Activated T-cell treated with anti-CD3 and anti-CD28 coated beads, Interleukin-2, amount 50 U/mL, for 4 hours (primary cell): Measurements from ENCODE around the gene NCKAP5. TPM values are rescaled to one million over a fixed set of nuclear protein-coding genes. Genes with fewer than 3 reads are reported as not detected.

ENCODE experiments used
- ATAC-seq, 2 donors: fragments of 200-7000 bp; cut with Tn5 transposase; one replicate each; pipeline ENCODE4 v1.10.0; 2021
- DNase-seq: peaks from one replicate; pipeline ENCODE4 v3.0.0-alpha.2; 2020
- H3K27me3 Mint-ChIP-seq: one replicate; pipeline ENCODE4 v1.8.0; 2021; ENCODE audit warnings: low read depth, mixed read lengths
- H3K36me3 Mint-ChIP-seq: one replicate; pipeline ENCODE4 v1.8.0; 2022; ENCODE audit warnings: mixed read lengths; ENCODE audit not compliant: insufficient read depth
- H3K4me1 Mint-ChIP-seq: one replicate; pipeline ENCODE4 v1.8.0; 2021; ENCODE audit warnings: low read depth, mixed read lengths
- H3K4me3 Mint-ChIP-seq: one replicate; pipeline ENCODE4 v1.8.0; 2021; ENCODE audit warnings: mild to moderate bottlenecking, moderate library complexity, mixed read lengths
- H3K9me3 Mint-ChIP-seq: one replicate; pipeline ENCODE4 v1.8.0; 2021; ENCODE audit warnings: mixed read lengths
- total RNA-seq, 3 donors: library from RNA; stranded (reverse); gene quantifications; one replicate each; pipeline ENCODE4 v1.2.1, GENCODE V29; 2021

The NCKAP5 gene
- total RNA-seq, 3 donors from 2014 or later, result 0.03 TPM; not detected in 2

- DNase-seq, result no peak
- no peak overlapping the region for H3K4me3 Mint-ChIP-seq
- H3K9me3 Mint-ChIP-seq, result peaks cover 5% of the 10 kb centered on the region
- H3K4me1 Mint-ChIP-seq, result no peaks in the 10 kb centered on the region
- H3K36me3 Mint-ChIP-seq, result no peaks in the 10 kb centered on the region
- no peak for ATAC-seq
- H3K27me3 Mint-ChIP-seq, result no peaks in the 10 kb centered on the region
Observed at GRCh38 chr2:133072837-133073694, 495.2 kb downstream of the NCKAP5 start.

GRCh38 chr2:133063775-133064174, 504.5 kb downstream of the NCKAP5 start:
- H3K9me3 Mint-ChIP-seq, result peaks cover 4% of the 10 kb centered on the region
- no peaks in the 10 kb centered on the region for H3K27me3 Mint-ChIP-seq
- ATAC-seq (no peak), DNase-seq (no peak)
- no peaks in the 10 kb centered on the region for H3K4me1 Mint-ChIP-seq
- H3K36me3 Mint-ChIP-seq, result no peaks in the 10 kb centered on the region
- no peak overlapping the region for H3K4me3 Mint-ChIP-seq

DNA sequence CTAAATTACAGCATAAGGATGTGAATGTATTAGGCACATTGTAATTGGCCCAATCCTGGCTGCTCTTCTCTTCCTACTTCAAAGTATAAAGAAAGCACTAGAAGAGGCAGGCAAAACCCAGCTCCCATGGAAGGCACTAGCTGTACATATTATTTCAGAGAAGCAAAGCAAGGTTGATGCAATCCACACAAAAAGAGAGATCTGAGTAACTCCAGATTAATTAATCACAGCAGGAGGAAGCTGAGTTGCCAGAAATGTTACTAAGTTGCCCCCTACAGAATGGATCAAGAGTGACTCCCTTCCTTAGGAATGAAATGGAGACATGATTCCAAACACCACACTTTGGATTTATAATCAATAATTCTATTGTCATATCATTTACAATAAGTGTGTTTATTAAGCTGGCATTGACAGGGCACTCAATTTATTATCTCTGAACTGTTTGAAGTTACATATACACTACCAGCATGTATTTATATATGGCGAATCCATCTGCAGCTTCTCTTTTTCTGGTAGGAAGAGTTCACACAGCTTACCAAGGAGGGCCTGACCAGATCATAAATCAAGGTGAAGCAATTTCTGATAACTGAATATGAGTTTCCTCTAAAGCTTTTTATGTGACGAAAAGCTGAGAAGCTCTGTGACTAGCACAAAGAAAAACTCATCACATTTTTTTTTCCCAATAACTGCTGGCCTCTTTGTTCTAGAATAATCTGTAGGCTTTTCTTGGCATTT, 505.2 kb downstream of the NCKAP5 start:
- Mint-ChIP-seq H3K27me3 (no peaks in the 10 kb centered on the region), H3K4me1 (no peaks in the 10 kb centered on the region), H3K36me3 (no peaks in the 10 kb centered on the region), H3K9me3 (peaks cover 4% of the 10 kb centered on the region), H3K4me3 (no peak overlapping the region)
- ATAC-seq (no peak), DNase-seq (no peak)

DNA sequence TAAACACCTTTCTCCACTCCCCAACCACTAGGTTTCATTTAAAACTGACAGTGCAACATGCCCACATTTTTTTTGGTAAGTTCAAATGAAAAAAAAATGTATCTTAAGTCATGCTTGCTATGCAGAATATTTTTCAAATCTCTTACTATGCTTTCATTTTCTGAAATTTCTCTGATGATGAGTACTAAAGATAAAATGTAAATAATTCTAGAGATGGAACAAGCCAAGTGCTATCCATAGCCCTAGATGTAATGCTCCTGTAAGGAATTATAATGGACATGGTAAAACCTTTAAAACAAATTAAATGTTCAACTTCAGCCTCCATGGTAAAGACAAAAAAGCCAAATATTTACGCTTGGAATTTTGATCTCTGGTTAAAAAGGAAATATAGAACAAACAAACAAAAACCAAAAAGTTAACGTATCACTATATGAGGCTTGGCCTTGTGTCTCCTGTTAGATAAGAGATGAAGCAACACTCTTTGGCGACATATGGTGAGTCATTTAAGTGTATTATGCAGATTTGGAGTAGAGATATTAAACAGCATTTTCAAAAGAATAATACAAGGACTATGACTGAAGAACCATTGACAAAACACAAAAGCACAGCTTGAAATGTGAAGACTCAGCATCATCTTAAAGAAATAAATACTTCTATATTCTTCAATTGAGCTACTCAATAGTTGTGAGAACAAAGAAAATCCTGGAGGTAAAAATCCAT, 506.2 kb downstream of the NCKAP5 start:
- no peaks in the 10 kb centered on the region for H3K4me1 Mint-ChIP-seq
- peaks cover 4% of the 10 kb centered on the region for H3K9me3 Mint-ChIP-seq
- H3K4me3 Mint-ChIP-seq, result no peak overlapping the region
- H3K27me3 Mint-ChIP-seq, result no peaks in the 10 kb centered on the region
- ATAC-seq, result no peak
- no peaks in the 10 kb centered on the region for H3K36me3 Mint-ChIP-seq
- no peak for DNase-seq

GRCh38 chr2:133054297-133054696, 514.0 kb downstream of the NCKAP5 start:
- H3K9me3 Mint-ChIP-seq, result no peaks in the 10 kb centered on the region
- no peak for ATAC-seq
- H3K36me3 Mint-ChIP-seq, result no peaks in the 10 kb centered on the region
- H3K27me3 Mint-ChIP-seq, result no peaks in the 10 kb centered on the region
- H3K4me3 Mint-ChIP-seq, result no peak overlapping the region
- no peak for DNase-seq
- no peaks in the 10 kb centered on the region for H3K4me1 Mint-ChIP-seq

- Mint-ChIP-seq H3K36me3 (no peaks in the 10 kb centered on the region), H3K9me3 (no peaks in the 10 kb centered on the region), H3K4me1 (no peaks in the 10 kb centered on the region), H3K27me3 (no peaks in the 10 kb centered on the region), H3K4me3 (no peak overlapping the region)
- DNase-seq (no peak), ATAC-seq (no peak)
Observed at GRCh38 chr2:133053541-133053940, 514.7 kb downstream of the NCKAP5 start.

- DNase-seq (no peak), ATAC-seq (no peak)
- H3K36me3 Mint-ChIP-seq, result no peaks in the 10 kb centered on the region
- no peak overlapping the region for H3K4me3 Mint-ChIP-seq
- no peaks in the 10 kb centered on the region for H3K4me1 Mint-ChIP-seq
- H3K27me3 Mint-ChIP-seq, result no peaks in the 10 kb centered on the region
- no peaks in the 10 kb centered on the region for H3K9me3 Mint-ChIP-seq
Observed at GRCh38 chr2:133045787-133046186, 522.5 kb downstream of the NCKAP5 start.

GRCh38 chr2:133044556-133044955, 523.7 kb downstream of the NCKAP5 start:
- H3K36me3 Mint-ChIP-seq, result no peaks in the 10 kb centered on the region
- no peak overlapping the region for H3K4me3 Mint-ChIP-seq
- ATAC-seq (no peak), DNase-seq (no peak)
- H3K9me3 Mint-ChIP-seq, result no peaks in the 10 kb centered on the region
- H3K27me3 Mint-ChIP-seq, result no peaks in the 10 kb centered on the region
- H3K4me1 Mint-ChIP-seq, result no peaks in the 10 kb centered on the region

DNA sequence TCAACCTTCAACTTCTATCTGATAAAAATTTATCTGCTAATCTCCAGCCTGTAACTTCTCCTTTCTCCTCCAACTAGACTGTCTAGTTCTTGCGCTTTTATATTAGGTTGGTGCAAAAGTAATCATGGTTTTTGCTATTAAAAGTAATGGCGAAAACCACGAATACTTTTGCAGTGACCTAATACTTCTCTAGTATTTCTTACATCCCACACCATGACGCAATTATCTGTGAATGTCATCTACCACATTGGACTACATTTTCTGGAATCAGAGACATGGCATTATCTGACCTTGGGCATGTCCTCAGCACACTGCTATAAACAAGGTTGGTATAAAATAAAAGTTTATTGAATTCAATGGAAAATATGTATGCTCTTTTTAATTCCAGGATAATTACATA, 528.1 kb downstream of the NCKAP5 start:
- Mint-ChIP-seq H3K4me3 (no peak overlapping the region), H3K9me3 (peaks cover 18% of the 10 kb centered on the region), H3K36me3 (no peaks in the 10 kb centered on the region), H3K4me1 (no peaks in the 10 kb centered on the region), H3K27me3 (no peaks in the 10 kb centered on the region)
- ATAC-seq (no peak), DNase-seq (no peak)

GRCh38 chr2:133039531-133039930, 528.7 kb downstream of the NCKAP5 start:
- DNase-seq, result no peak
- Mint-ChIP-seq H3K4me3 (no peak overlapping the region), H3K27me3 (no peaks in the 10 kb centered on the region), H3K9me3 (peaks cover 18% of the 10 kb centered on the region), H3K36me3 (no peaks in the 10 kb centered on the region), H3K4me1 (no peaks in the 10 kb centered on the region)
- ATAC-seq, result no peak

- H3K27me3 Mint-ChIP-seq, result no peaks in the 10 kb centered on the region
- ATAC-seq, result no peak
- peaks cover 9% of the 10 kb centered on the region for H3K9me3 Mint-ChIP-seq
- H3K36me3 Mint-ChIP-seq, result no peaks in the 10 kb centered on the region
- no peak overlapping the region for H3K4me3 Mint-ChIP-seq
- no peaks in the 10 kb centered on the region for H3K4me1 Mint-ChIP-seq
- DNase-seq, result no peak
Observed at GRCh38 chr2:133026536-133027177, 541.6 kb downstream of the NCKAP5 start.

GRCh38 chr2:133025004-133025403, 543.3 kb downstream of the NCKAP5 start:
- no peak overlapping the region for H3K4me3 Mint-ChIP-seq
- DNase-seq, result no peak
- no peaks in the 10 kb centered on the region for H3K27me3 Mint-ChIP-seq
- H3K36me3 Mint-ChIP-seq, result no peaks in the 10 kb centered on the region
- H3K9me3 Mint-ChIP-seq, result peaks cover 9% of the 10 kb centered on the region
- ATAC-seq, result no peak
- H3K4me1 Mint-ChIP-seq, result no peaks in the 10 kb centered on the region

GRCh38 chr2:133012847-133013734, 555.2 kb downstream of the NCKAP5 start:
- H3K9me3 Mint-ChIP-seq, result peaks cover 2% of the 10 kb centered on the region
- no peaks in the 10 kb centered on the region for H3K4me1 Mint-ChIP-seq
- no peaks in the 10 kb centered on the region for H3K36me3 Mint-ChIP-seq
- no peak for DNase-seq
- no peak overlapping the region for H3K4me3 Mint-ChIP-seq
- no peaks in the 10 kb centered on the region for H3K27me3 Mint-ChIP-seq
- ATAC-seq, result no peak
